Activated T-helper 1 cell treated with Interleukin-2 at 50 U/mL for 16 hours (primary cell): ENCODE measurements around the gene CNTNAP2.

Experiments used
- DNase-seq: peaks from one replicate; pipeline ENCODE4 v3.0.0-alpha.2; 2020; ENCODE audit warnings: low read depth

The CNTNAP2 gene

GRCh38 chr7:148107443-148108127 is 1991.0 kb downstream of the CNTNAP2 start:
- DNase-seq = no peak

GRCh38 chr7:148108381-148108780 is 1991.8 kb downstream of the CNTNAP2 start:
- no peak for DNase-seq

- no peak for DNase-seq
Observed at GRCh38 chr7:148110097-148110868, 1993.7 kb downstream of the CNTNAP2 start.

- no peak for DNase-seq
Observed at GRCh38 chr7:148114804-148115203, 1998.2 kb downstream of the CNTNAP2 start.

- no peak for DNase-seq
Observed at GRCh38 chr7:148115308-148115707, 1998.7 kb downstream of the CNTNAP2 start.

GRCh38 chr7:148116195-148116594 is 1999.6 kb downstream of the CNTNAP2 start:
- no peak for DNase-seq

- no peak for DNase-seq
Observed at GRCh38 chr7:148116829-148117403, 2000.3 kb downstream of the CNTNAP2 start.

GRCh38 chr7:148118371-148118770 is 2001.8 kb downstream of the CNTNAP2 start:
- DNase-seq = no peak

GRCh38 chr7:148121401-148121800 is 2004.8 kb downstream of the CNTNAP2 start:
- DNase-seq = no peak

GRCh38 chr7:148121847-148122246 is 2005.2 kb downstream of the CNTNAP2 start:
- DNase-seq = no peak

- DNase-seq = no peak
Observed at GRCh38 chr7:148124477-148124876, 2007.9 kb downstream of the CNTNAP2 start.

GRCh38 chr7:148127374-148127773 is 2010.8 kb downstream of the CNTNAP2 start:
- DNase-seq = no peak

GRCh38 chr7:148129023-148129422 is 2012.4 kb downstream of the CNTNAP2 start:
- no peak for DNase-seq

GRCh38 chr7:148135116-148135515 is 2018.5 kb downstream of the CNTNAP2 start:
- no peak for DNase-seq

GRCh38 chr7:148135997-148136396 is 2019.4 kb downstream of the CNTNAP2 start:
- no peak for DNase-seq

GRCh38 chr7:148142660-148143248 is 2026.2 kb downstream of the CNTNAP2 start:
- no peak for DNase-seq

- DNase-seq = no peak
Observed at GRCh38 chr7:148144827-148145226, 2028.2 kb downstream of the CNTNAP2 start.

GRCh38 chr7:148146346-148146745 is 2029.7 kb downstream of the CNTNAP2 start:
- no peak for DNase-seq

- no peak for DNase-seq
Observed at GRCh38 chr7:148147438-148147837, 2030.8 kb downstream of the CNTNAP2 start.

GRCh38 chr7:148148456-148148855 is 2031.9 kb downstream of the CNTNAP2 start:
- DNase-seq = no peak

- no peak for DNase-seq
Observed at GRCh38 chr7:148149730-148150129, 2033.1 kb downstream of the CNTNAP2 start.

- DNase-seq = no peak
Observed at GRCh38 chr7:148151778-148152177, 2035.2 kb downstream of the CNTNAP2 start.
